OCI-LY1 (cell line): ENCODE measurements around the gene ITM2B.

ENCODE experiments used
- EZH2 ChIP-seq: fragments of 200-600 bp; sonication (generic), shearing (Covaris generic); IDR thresholded peaks from 2 replicates; pipeline ENCODE4 v1.8.0; 2017; ENCODE audit warnings: borderline replicate concordance, mixed run types, mild to moderate bottlenecking, antibody characterized with exemption, low read length, moderate library complexity, mixed read lengths
- TF ChIP-seq, protein P1 (sequence below): fragments of 200-600 bp; sonication (generic), shearing (Covaris generic); IDR thresholded peaks from 2 replicates; pipeline ENCODE4 v1.5.1; 2017; ENCODE audit warnings: mild to moderate bottlenecking, antibody characterized with exemption, low read length, moderate library complexity, mixed read lengths

DNA sequence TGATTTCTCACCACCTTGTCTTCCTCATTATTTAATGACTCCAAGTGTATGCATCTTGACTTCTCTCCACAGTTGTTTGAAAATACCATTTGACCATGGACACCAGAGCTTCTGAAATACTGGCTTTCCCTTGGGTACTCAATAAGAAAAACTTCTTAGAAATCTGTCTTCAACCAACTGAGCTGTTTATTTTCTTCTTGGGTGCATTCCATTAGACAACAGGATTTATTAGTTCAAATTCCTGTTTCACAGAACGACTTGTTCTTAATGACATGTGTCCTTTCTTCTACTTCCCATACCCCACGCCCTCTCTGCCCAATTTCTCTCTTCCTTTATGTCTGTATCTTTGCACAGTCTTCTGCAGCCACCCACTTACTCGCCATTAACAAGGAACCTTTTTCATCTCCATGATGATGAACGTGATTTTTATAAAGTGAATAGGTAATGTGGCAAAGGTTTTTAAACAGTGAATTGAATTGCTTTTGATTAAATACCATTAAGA lies 11.3 kb upstream of the ITM2B start:
- TF ChIP-seq, protein P1, sequence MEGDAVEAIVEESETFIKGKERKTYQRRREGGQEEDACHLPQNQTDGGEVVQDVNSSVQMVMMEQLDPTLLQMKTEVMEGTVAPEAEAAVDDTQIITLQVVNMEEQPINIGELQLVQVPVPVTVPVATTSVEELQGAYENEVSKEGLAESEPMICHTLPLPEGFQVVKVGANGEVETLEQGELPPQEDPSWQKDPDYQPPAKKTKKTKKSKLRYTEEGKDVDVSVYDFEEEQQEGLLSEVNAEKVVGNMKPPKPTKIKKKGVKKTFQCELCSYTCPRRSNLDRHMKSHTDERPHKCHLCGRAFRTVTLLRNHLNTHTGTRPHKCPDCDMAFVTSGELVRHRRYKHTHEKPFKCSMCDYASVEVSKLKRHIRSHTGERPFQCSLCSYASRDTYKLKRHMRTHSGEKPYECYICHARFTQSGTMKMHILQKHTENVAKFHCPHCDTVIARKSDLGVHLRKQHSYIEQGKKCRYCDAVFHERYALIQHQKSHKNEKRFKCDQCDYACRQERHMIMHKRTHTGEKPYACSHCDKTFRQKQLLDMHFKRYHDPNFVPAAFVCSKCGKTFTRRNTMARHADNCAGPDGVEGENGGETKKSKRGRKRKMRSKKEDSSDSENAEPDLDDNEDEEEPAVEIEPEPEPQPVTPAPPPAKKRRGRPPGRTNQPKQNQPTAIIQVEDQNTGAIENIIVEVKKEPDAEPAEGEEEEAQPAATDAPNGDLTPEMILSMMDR = no peak
- TF ChIP-seq EZH2 = no peak
